Stimulated activated CD4-positive, alpha-beta T cell treated with anti-CD3 and anti-CD28 coated beads, Interleukin-1b, Interleukin-23, amount 100 ng/mL, for 1 hour (primary cell): ENCODE data around the gene MYO1E.
"Not testable (repeated sequence)": the region's sequence is repeated elsewhere in the genome, so short reads cannot be mapped to it uniquely, and the experiment has no call there.

ENCODE experiments used
- DNase-seq, 2 donors: peaks; one replicate each; pipeline ENCODE4 v3.0.0-alpha.2; 2020; ENCODE audit warnings: low read depth in 2 of 2

Gene MYO1E

GRCh38 chr15:59137566-59137965 is 235.1 kb downstream of the MYO1E start:
- DNase-seq = no peak

GRCh38 chr15:59133929-59134427 is 238.7 kb downstream of the MYO1E start:
- DNase-seq = no peak

- DNase-seq = no peak
Observed at GRCh38 chr15:59131969-59132562, 240.6 kb downstream of the MYO1E start.

- DNase-seq = no peak
Observed at GRCh38 chr15:59131456-59131855, 241.2 kb downstream of the MYO1E start.

GRCh38 chr15:59127255-59127654 is 245.4 kb downstream of the MYO1E start:
- not testable (repeated sequence) for DNase-seq

GRCh38 chr15:59125683-59126082 is 247.0 kb downstream of the MYO1E start:
- DNase-seq = not testable (repeated sequence)

GRCh38 chr15:59124261-59124660 is 248.4 kb downstream of the MYO1E start:
- no peak for DNase-seq

- no peak for DNase-seq
Observed at GRCh38 chr15:59120937-59121336, 251.7 kb downstream of the MYO1E start.

- no peak for DNase-seq
Observed at GRCh38 chr15:59119625-59120024, 253.0 kb downstream of the MYO1E start.

GRCh38 chr15:59116771-59117170 is 255.9 kb downstream of the MYO1E start:
- no peak for DNase-seq

GRCh38 chr15:59116141-59116540 is 256.5 kb downstream of the MYO1E start:
- DNase-seq = no peak

- DNase-seq = no peak
Observed at GRCh38 chr15:59115047-59115446, 257.6 kb downstream of the MYO1E start.

- no peak for DNase-seq
Observed at GRCh38 chr15:59111251-59111650, 261.4 kb downstream of the MYO1E start.

GRCh38 chr15:59105854-59106253 is 266.8 kb downstream of the MYO1E start:
- DNase-seq = no peak

- DNase-seq = peak; percentile 48
Observed at GRCh38 chr15:59104912-59105732, 267.5 kb downstream of the MYO1E start, which contains the start of gene CCNB2. Gene CCNB2 (plus strand): TSS chr15:59105146. CDS start chr15:59105269, 123 bp downstream.

- peak in 1 of 2 donors; percentile 1 for DNase-seq
Observed at GRCh38 chr15:59104602-59104911, 268.1 kb downstream of the MYO1E start.

- no peak for DNase-seq
Observed at GRCh38 chr15:59099162-59099685, 273.4 kb downstream of the MYO1E start.

- DNase-seq = no peak
Observed at GRCh38 chr15:59096429-59096828, 276.2 kb downstream of the MYO1E start.

GRCh38 chr15:59094077-59094476 is 278.6 kb downstream of the MYO1E start:
- DNase-seq = no peak

GRCh38 chr15:59087731-59088130 is 284.9 kb downstream of the MYO1E start:
- no peak for DNase-seq
